K562 (cell line): ENCODE measurements around the gene TRPM2. TPM values are rescaled to one million over a fixed set of nuclear protein-coding genes. Genes with fewer than 3 reads are reported as not detected.

ENCODE experiments used
- ATAC-seq: fragments of 200-7000 bp; cut with Tn5 transposase; 3 replicates; pipeline ENCODE4 v1.9.1; 2020; ENCODE audit warnings: moderate library complexity
- BruUV-seq: library from RNA; stranded (reverse); fragments of 400-500 nt; replicated peaks from 2 replicates; lab custom pipeline; 2021; lab: Mats Ljungman, UMichigan
- CTCF ChIA-PET: fragments of 300-600 bp; formaldehyde crosslinking; extraction: SDS; loops from one replicate; lab custom pipeline; 2021; ENCODE audit warnings: low intra/inter-chr PET ratio; lab: Yijun Ruan, JAX
- POLR2A ChIA-PET: fragments of 300-600, 350-650 bp; sonication (Branson Sonifier 250); formaldehyde crosslinking; extraction: SDS; loops from one replicate; lab custom pipeline; 2021; ENCODE audit warnings: antibody characterized with exemption, inconsistent platforms; lab: Yijun Ruan, JAX
- DNase-seq, 4 experiments: peaks; one replicate each; pipeline versions ENCODE4 v3.0.0 to v3.0.0-alpha.2; 2011 to 2018; ENCODE audit warnings: low spot score in 3 of 4, mixed read lengths in 3 of 4; ENCODE audit errors: extremely low read depth in 1 of 4
- FAIRE-seq: peaks from 2 replicates; lab custom pipeline; 2011; peaks lifted over from hg19 to GRCh38; lab: Jason Lieb, UNC
- H2AFZ ChIP-seq: 2 replicates; pipeline ENCODE4 v1.6.0; 2011; ENCODE audit warnings: low read depth, low read length, control low read depth, inconsistent platforms
- H3K27ac ChIP-seq: fragments of 200-600 bp; 3 replicates; pipeline ENCODE4 v1.8.0; 2011; ENCODE audit warnings: low read depth, mild to moderate bottlenecking, control low read depth, inconsistent platforms, low read length, moderate library complexity, mixed read lengths; ENCODE audit errors: extremely low read depth
- H3K27me3 ChIP-seq, 2 experiments: fragments of 300-600 bp in 1 of 2; 2 replicates in 1 of 2; 3 replicates in 1 of 2; pipeline versions ENCODE4 v1.6.0 to v1.8.0; 2011; ENCODE audit warnings: inconsistent platforms in 2 of 2, low read length in 2 of 2, mild to moderate bottlenecking in 1 of 2, mixed read lengths in 1 of 2, moderate library complexity in 1 of 2; ENCODE audit not compliant: control insufficient read depth in 2 of 2, insufficient read depth in 2 of 2
- H3K36me3 ChIP-seq: fragments of 300-600 bp; 3 replicates; pipeline ENCODE4 v1.8.0; 2011; ENCODE audit warnings: mild to moderate bottlenecking, low read length, inconsistent platforms; ENCODE audit not compliant: control insufficient read depth, insufficient read depth
- H3K4me1 ChIP-seq, 2 experiments: fragments of 200-600 bp in 1 of 2; replicated peaks in 1 of 2; 2 replicates in 1 of 2; 3 replicates in 1 of 2; pipeline versions ENCODE4 v1.5.1 to v1.8.0; 2011; ENCODE audit warnings: inconsistent platforms in 2 of 2, low read length in 2 of 2, mild to moderate bottlenecking in 1 of 2, mixed read lengths in 1 of 2, moderate library complexity in 1 of 2; ENCODE audit not compliant: control insufficient read depth in 2 of 2, insufficient read depth in 2 of 2
- H3K4me2 ChIP-seq: 2 replicates; pipeline ENCODE4 v1.6.1; 2011; ENCODE audit warnings: low read length, control low read depth, inconsistent platforms, mixed read lengths; ENCODE audit not compliant: insufficient read depth
- H3K4me3 ChIP-seq: fragments of 200-600 bp; sonication (generic), shearing (Covaris generic); 2 replicates; pipeline ENCODE4 v1.5.1; 2016; ENCODE audit warnings: control low read depth, inconsistent platforms
- H3K79me2 ChIP-seq: fragments of 200-600 bp; 3 replicates; pipeline ENCODE4 v1.8.0; 2011; ENCODE audit warnings: low read length, inconsistent platforms; ENCODE audit not compliant: control insufficient read depth, insufficient read depth
- H3K9ac ChIP-seq, 2 experiments: 2 replicates each; pipeline versions ENCODE4 v1.6.0 to v1.6.1; 2011; ENCODE audit warnings: low read depth in 2 of 2, low read length in 2 of 2, control low read depth in 1 of 2, inconsistent platforms in 1 of 2, mild to moderate bottlenecking in 1 of 2, mixed read lengths in 1 of 2; ENCODE audit not compliant: insufficient read depth in 1 of 2
- H3K9me1 ChIP-seq: one replicate; pipeline ENCODE4 v1.6.0; 2011; ENCODE audit warnings: inconsistent platforms, mild to moderate bottlenecking, low read length, moderate library complexity; ENCODE audit not compliant: control insufficient read depth, insufficient read depth
- H3K9me3 ChIP-seq: replicated peaks from 2 replicates; pipeline ENCODE4 v1.5.1; 2011; ENCODE audit warnings: low read depth, low read length, inconsistent platforms; ENCODE audit not compliant: control insufficient read depth, insufficient read depth
- H4K20me1 ChIP-seq: replicated peaks from 2 replicates; pipeline ENCODE4 v1.6.1; 2011; ENCODE audit warnings: low read length, inconsistent platforms, mixed read lengths; ENCODE audit not compliant: control insufficient read depth, insufficient read depth
- KAT7 ChIP-seq: sonication (generic); formaldehyde crosslinking; IDR thresholded peaks from 2 replicates; pipeline ENCODE4 v1.8.0; 2022; ENCODE audit warnings: missing genetic modification reagents, mild to moderate bottlenecking, borderline replicate concordance
- KDM4B ChIP-seq, 2 experiments: fragments of 450-650 bp in 1 of 2; sonication (generic) in 1 of 2; IDR thresholded peaks; 2 replicates each; pipeline ENCODE4 v1.6.1; 2016 to 2017; ENCODE audit warnings: borderline replicate concordance in 2 of 2, antibody characterized with exemption in 1 of 2, low read depth in 1 of 2, mild to moderate bottlenecking in 1 of 2
- WGBS: fragments of 100-300 bp; shearing (Covaris generic); methylation state at CpG from one replicate; pipeline ENCODE4 v1.1.6; 2016; ENCODE audit warnings: low coverage, mixed read lengths; ENCODE audit not compliant: insufficient coverage; ENCODE audit errors: missing lambda C conversion rate; 5-methylcytosine and 5-hydroxymethylcytosine counted together
- in situ Hi-C: fragments of 300-500 bp; cut with MboI; formaldehyde crosslinking; loops from 4 replicates; pipeline ENCODE4 v1.15.0; 2018; ENCODE audit warnings: inconsistent platforms, mixed read lengths
- intact Hi-C: fragments of 100-400 bp; cut with micrococcal nuclease; formaldehyde crosslinking; loops from 2 replicates; pipeline ENCODE4 v1.14.2; 2022
- polyA plus RNA-seq, 8 experiments: library from polyadenylated mRNA; depleted of rRNA in 4 of 8; stranded (reverse) in 5 of 8; unstranded in 3 of 8; fragments of >200 nt; fragmentation: Nextera tagmentation in 2 of 8; fragmentation: Illumina TruSeq in 1 of 8; extraction: Ambion mirVana in 2 of 8; extraction: Trizol in 1 of 8; gene quantifications; 2 replicates each; pipeline versions ENCODE4 v1.2.1 to v1.2.3, GENCODE V29; 2011 to 2014; ENCODE audit warnings: inconsistent platforms in 1 of 8, missing spikeins in 1 of 8
- total RNA-seq, 7 experiments: library from RNA; depleted of rRNA in 6 of 7; stranded (reverse); fragments of >200 nt in 6 of 7; fragmentation: Illumina TruSeq in 2 of 7; extraction: Trizol in 2 of 7; gene quantifications; 2 replicates each; pipeline versions ENCODE4 v1.2.1 to v1.2.3, GENCODE V29; 2011 to 2021; ENCODE audit warnings: low replicate concordance in 1 of 7
- TF ChIP-seq, protein P1 (sequence below): fragments of 250-450 bp; sonication (Bioruptor Pico); IDR thresholded peaks from 2 replicates; pipeline ENCODE4 v1.5.1; 2021; ENCODE audit warnings: mild to moderate bottlenecking
- TF ChIP-seq, protein P2 (sequence below): sonication (generic); formaldehyde crosslinking; IDR thresholded peaks from 2 replicates; pipeline ENCODE4 v1.8.1; 2023; ENCODE audit warnings: mild to moderate bottlenecking, missing genetic modification reagents
- TF ChIP-seq, protein P3 (sequence below): fragments of 450-650 bp; IDR thresholded peaks from 2 replicates; pipeline ENCODE4 v1.6.1; 2016; ENCODE audit warnings: missing biosample characterization, missing genetic modification characterization
- TF ChIP-seq, protein P4 (sequence below): fragments of 450-650 bp; formaldehyde crosslinking; IDR thresholded peaks from 2 replicates; pipeline ENCODE4 v1.4.0; 2020; ENCODE audit warnings: mild to moderate bottlenecking, mixed read lengths

TRPM2 gene
- total and polyA plus RNA-seq, 9 of the 15 experiments (the other 6 are each of a cell fraction or from before 2014, with no cell fraction given) = 0.33 to 2.1 (median 0.98) TPM; not detected in 2

DNA sequence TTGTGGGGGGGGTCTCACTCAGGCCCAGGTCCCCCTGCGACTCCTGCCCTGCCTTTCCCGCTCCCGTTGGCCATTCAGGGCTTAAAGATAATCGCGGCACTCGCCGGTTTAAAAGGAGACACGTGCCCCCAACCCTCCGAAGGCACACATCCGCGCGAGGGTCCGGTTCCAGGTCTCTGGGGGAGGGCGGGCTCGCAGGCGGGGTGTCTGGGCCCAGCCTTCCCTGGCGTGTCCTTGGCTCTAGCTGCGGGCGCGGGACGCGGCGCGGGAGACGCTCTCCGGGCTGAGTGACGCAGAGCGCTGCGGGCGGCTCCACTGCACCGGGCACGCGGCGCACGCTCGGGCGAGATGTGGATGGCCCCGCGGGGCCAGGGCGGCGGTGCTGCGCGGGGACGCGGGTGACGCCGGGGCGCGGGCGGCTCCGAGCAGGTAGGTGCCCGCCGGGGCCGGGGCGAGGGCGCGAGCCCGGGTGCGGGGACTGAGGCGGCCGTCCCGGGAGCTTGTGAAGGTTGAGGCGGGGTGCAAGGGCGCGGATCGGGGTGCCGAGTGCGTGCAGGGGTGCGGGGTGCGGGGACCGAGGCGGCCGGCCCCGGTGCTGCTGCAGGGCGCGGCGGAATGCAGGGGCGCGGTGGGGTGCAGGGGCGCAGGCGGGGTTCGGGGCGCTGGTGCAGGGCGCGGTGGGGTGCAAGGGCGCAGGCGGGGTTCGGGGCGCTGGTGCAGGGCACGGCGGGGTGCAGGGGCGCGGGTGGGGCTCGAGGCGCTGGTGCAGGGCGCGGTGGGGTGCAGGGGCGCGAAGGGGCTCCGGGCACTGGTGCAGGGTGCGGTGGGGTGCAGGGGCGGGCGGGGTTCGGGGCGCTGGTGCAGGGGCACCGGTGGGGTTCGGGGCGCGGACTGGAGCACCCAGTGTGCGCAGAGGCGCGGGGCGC is 3.3 kb upstream of the TRPM2 start:
- H3K9me3 ChIP-seq = no peaks in the 10 kb centered on the region
- POLR2A ChIA-PET = no interaction called here
- no TSS peak for BruUV-seq
- peaks cover 63 to 84% of the 10 kb centered on the region in 2 experiments for H3K27me3 ChIP-seq
- H3K4me2 ChIP-seq = no peak overlapping the region
- H3K9me1 ChIP-seq = no peaks in the 10 kb centered on the region
- H3K79me2 ChIP-seq = no peaks in the 10 kb centered on the region
- no peak overlapping the region for H2AFZ ChIP-seq
- H3K27ac ChIP-seq = no peak overlapping the region
- in situ Hi-C loops = no loop called here
- H4K20me1 ChIP-seq = no peaks in the 10 kb centered on the region; the same call in none of the 2 replicates
- H3K9ac ChIP-seq = no peak overlapping the region
- whole genome bisulfite sequencing = 40% methylated on average over 63 of the region's 113 CpGs
- no peaks in the 10 kb centered on the region for H3K36me3 ChIP-seq
- no peak overlapping the region for H3K4me3 ChIP-seq
- no peak for DNase-seq
- ATAC-seq = no peak
- intact Hi-C loops = no loop called here
- CTCF ChIA-PET = no interaction called here
- H3K4me1 ChIP-seq = peaks cover 0 to 18% of the 10 kb centered on the region in 2 experiments; a peak in 2 of 5 replicates
- no peak for FAIRE-seq
- TF ChIP-seq, protein P1, sequence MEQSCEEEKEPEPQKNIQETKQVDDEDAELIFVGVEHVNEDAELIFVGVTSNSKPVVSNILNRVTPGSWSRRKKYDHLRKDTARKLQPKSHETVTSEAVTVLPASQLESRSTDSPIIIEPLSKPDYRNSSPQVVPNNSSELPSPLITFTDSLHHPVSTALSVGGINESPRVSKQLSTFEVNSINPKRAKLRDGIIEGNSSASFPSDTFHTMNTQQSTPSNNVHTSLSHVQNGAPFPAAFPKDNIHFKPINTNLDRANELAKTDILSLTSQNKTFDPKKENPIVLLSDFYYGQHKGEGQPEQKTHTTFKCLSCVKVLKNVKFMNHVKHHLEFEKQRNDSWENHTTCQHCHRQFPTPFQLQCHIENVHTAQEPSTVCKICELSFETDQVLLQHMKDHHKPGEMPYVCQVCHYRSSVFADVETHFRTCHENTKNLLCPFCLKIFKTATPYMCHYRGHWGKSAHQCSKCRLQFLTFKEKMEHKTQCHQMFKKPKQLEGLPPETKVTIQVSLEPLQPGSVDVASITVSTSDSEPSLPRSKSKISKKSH (CRISPR knock-in tag) = no peak
- TF ChIP-seq, protein P2, sequence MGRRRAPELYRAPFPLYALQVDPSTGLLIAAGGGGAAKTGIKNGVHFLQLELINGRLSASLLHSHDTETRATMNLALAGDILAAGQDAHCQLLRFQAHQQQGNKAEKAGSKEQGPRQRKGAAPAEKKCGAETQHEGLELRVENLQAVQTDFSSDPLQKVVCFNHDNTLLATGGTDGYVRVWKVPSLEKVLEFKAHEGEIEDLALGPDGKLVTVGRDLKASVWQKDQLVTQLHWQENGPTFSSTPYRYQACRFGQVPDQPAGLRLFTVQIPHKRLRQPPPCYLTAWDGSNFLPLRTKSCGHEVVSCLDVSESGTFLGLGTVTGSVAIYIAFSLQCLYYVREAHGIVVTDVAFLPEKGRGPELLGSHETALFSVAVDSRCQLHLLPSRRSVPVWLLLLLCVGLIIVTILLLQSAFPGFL (CRISPR knock-in tag) = no peak
- TF ChIP-seq, protein P3, sequence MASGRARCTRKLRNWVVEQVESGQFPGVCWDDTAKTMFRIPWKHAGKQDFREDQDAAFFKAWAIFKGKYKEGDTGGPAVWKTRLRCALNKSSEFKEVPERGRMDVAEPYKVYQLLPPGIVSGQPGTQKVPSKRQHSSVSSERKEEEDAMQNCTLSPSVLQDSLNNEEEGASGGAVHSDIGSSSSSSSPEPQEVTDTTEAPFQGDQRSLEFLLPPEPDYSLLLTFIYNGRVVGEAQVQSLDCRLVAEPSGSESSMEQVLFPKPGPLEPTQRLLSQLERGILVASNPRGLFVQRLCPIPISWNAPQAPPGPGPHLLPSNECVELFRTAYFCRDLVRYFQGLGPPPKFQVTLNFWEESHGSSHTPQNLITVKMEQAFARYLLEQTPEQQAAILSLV (tag) = no peak
- TF ChIP-seq KAT7 (CRISPR knock-in tag) (no peak), KDM4B (IDR thresholded peaks at IDR 0.05; ENCODE audit: borderline replicate concordance in 2 of 2, low read depth in 1 of 2) (no peak)
- TF ChIP-seq, protein P4, sequence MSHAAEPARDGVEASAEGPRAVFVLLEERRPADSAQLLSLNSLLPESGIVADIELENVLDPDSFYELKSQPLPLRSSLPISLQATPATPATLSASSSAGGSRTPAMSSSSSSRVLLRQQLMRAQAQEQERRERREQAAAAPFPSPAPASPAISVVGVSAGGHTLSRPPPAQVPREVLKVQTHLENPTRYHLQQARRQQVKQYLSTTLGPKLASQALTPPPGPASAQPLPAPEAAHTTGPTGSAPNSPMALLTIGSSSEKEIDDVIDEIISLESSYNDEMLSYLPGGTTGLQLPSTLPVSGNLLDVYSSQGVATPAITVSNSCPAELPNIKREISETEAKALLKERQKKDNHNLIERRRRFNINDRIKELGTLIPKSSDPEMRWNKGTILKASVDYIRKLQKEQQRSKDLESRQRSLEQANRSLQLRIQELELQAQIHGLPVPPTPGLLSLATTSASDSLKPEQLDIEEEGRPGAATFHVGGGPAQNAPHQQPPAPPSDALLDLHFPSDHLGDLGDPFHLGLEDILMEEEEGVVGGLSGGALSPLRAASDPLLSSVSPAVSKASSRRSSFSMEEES (CRISPR knock-in tag) = no peak
